SKM-1 treated with dmso at 0.1 percent for 144 hours (cell line): ENCODE results near the gene LSM14B.

ENCODE experiments used
- DNase-seq: peaks from one replicate; lab custom pipeline; 2025; ENCODE audit not compliant: unreplicated experiment; lab: John Stamatoyannopoulos, UW

Gene LSM14B

GRCh38 chr20:62162765-62163484, 40.6 kb downstream of the LSM14B start:
- DNase-seq, result no peak

GRCh38 chr20:62163485-62163865, 41.2 kb downstream of the LSM14B start:
- no peak for DNase-seq

GRCh38 chr20:62163986-62164762, 41.9 kb downstream of the LSM14B start:
- no peak for DNase-seq

- DNase-seq, result no peak
Measured at GRCh38 chr20:62164879-62165761, 42.8 kb downstream of the LSM14B start.

- DNase-seq, result no peak
Measured at GRCh38 chr20:62165762-62166399, 43.6 kb downstream of the LSM14B start.

- DNase-seq, result no peak
Measured at GRCh38 chr20:62167474-62167873, 45.2 kb downstream of the LSM14B start.

GRCh38 chr20:62168061-62168460, 45.8 kb downstream of the LSM14B start:
- DNase-seq, result no peak

GRCh38 chr20:62168890-62169435, 46.7 kb downstream of the LSM14B start:
- no peak for DNase-seq

- no peak for DNase-seq
Measured at GRCh38 chr20:62170536-62170935, 48.3 kb downstream of the LSM14B start.

- no peak for DNase-seq
Measured at GRCh38 chr20:62171245-62171644, 49.0 kb downstream of the LSM14B start.

- DNase-seq, result no peak
Measured at GRCh38 chr20:62172666-62173065, 50.4 kb downstream of the LSM14B start.

- DNase-seq, result no peak
Measured at GRCh38 chr20:62174021-62174804, 51.9 kb downstream of the LSM14B start.

- no peak for DNase-seq
Measured at GRCh38 chr20:62174870-62175624, 52.8 kb downstream of the LSM14B start.

- no peak for DNase-seq
Measured at GRCh38 chr20:62175711-62176110, 53.4 kb downstream of the LSM14B start.

- no peak for DNase-seq
Measured at GRCh38 chr20:62176866-62177265, 54.6 kb downstream of the LSM14B start.

GRCh38 chr20:62177307-62177706, 55.0 kb downstream of the LSM14B start:
- no peak for DNase-seq

- DNase-seq, result no peak
Measured at GRCh38 chr20:62178316-62179161, 56.3 kb downstream of the LSM14B start.

GRCh38 chr20:62179162-62179504, 56.9 kb downstream of the LSM14B start:
- DNase-seq, result no peak
